Prostate gland (tissue), 2 donors: ENCODE results near the gene FAIM2. TPM values are rescaled to one million over a fixed set of nuclear protein-coding genes. Genes with fewer than 3 reads are reported as not detected.

Experiments
- DNase-seq: peaks from one replicate; pipeline ENCODE4 v3.0.0-alpha.2; 2019; ENCODE audit warnings: low spot score
- H3K27ac ChIP-seq, 2 donors: fragments of 200-600 bp; sonication (generic); 2 replicates each; pipeline ENCODE4 v1.5.1; 2017 to 2019
- H3K27me3 ChIP-seq: fragments of 200-600 bp; sonication (generic); replicated peaks from 2 replicates; pipeline ENCODE4 v1.5.1; 2019; ENCODE audit not compliant: insufficient read depth
- H3K36me3 ChIP-seq, 2 donors: fragments of 200-600 bp; sonication (generic); 1 replicate in 1 of 2; 2 replicates in 1 of 2; pipeline versions ENCODE4 v1.5.1 to v1.8.1; 2017 to 2019
- H3K4me1 ChIP-seq: fragments of 200-600 bp; sonication (generic); replicated peaks from 2 replicates; pipeline ENCODE4 v1.5.1; 2019
- H3K4me3 ChIP-seq, 2 donors: fragments of 200-600 bp; sonication (generic); 2 replicates each; pipeline ENCODE4 v1.5.1; 2017 to 2019
- H3K9me3 ChIP-seq: fragments of 200-600 bp; sonication (generic); 2 replicates; pipeline ENCODE4 v1.5.1; 2017
- CTCF ChIP-seq, 4 experiments: fragments of 200-600 bp in 2 of 4; fragments of 450-650 bp in 2 of 4; sonication (generic) in 2 of 4; IDR thresholded peaks; 1 replicate in 3 of 4; 2 replicates in 1 of 4; pipeline ENCODE4 v1.5.1; 2016 to 2019; ENCODE audit warnings: antibody characterized with exemption in 4 of 4, mild to moderate bottlenecking in 2 of 4, moderate library complexity in 2 of 4
- POLR2A ChIP-seq: fragments of 450-650 bp; IDR thresholded peaks from one replicate; pipeline ENCODE4 v1.6.1; 2016; ENCODE audit warnings: antibody characterized with exemption, mild to moderate bottlenecking
- POLR2AphosphoS5 ChIP-seq: sonication (generic); formaldehyde crosslinking; IDR thresholded peaks from one replicate; pipeline ENCODE4 v1.6.1; 2017; ENCODE audit warnings: antibody characterized with exemption
- WGBS: methylation state at CpG from one replicate; pipeline ENCODE4 v1.1.5; 2018; 5-methylcytosine and 5-hydroxymethylcytosine counted together
- intact Hi-C: fragments of 100-400 bp; cut with DNase I; formaldehyde crosslinking; loops from one replicate; pipeline ENCODE4 v1.14.2; 2022
- total RNA-seq, 2 donors: library from RNA; depleted of rRNA; stranded (reverse); fragments of >200 nt; gene quantifications; one replicate each; pipeline ENCODE4 v1.1.0, GENCODE V29; 2016

FAIM2 gene
- total RNA-seq, 2 donors from 2014 or later: 2.8 to 12.0 TPM

DNA sequence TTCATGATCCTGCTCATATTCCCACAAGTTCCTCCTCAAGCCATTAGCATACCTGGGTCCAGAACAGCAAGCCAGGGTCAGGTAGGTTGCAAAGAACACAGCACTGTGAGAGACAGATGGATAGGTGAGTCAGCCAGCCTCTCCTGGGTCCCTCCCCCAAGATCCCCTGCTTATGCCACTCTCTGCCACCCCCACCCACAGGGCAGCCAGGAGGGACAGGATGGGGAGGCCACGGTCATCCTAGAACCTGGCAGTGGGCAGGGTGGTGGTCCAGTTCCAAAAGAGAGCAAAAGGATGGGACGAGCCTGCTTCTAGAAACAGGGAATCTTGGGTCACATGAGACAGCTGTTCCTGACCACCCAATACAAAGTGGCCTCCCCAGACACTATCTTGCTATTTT, 12.7 kb downstream of the FAIM2 start:
- no peak for TF ChIP-seq CTCF (IDR thresholded peaks at IDR 0.05)
- no peak for TF ChIP-seq POLR2A
- TF ChIP-seq POLR2AphosphoS5: no peak
- peaks cover 6% of the 10 kb centered on the region for H3K4me1 ChIP-seq
- no peaks in the 10 kb centered on the region for H3K36me3 ChIP-seq
- H3K27me3 ChIP-seq: no peaks in the 10 kb centered on the region
- no peak for DNase-seq
- no peak overlapping the region for H3K4me3 ChIP-seq
- 53% methylated on average over 2 of the region's 2 CpGs for WGBS
- intact Hi-C loops: no loop called here
- no peaks in the 10 kb centered on the region for H3K9me3 ChIP-seq
- H3K27ac ChIP-seq: no peak overlapping the region

DNA sequence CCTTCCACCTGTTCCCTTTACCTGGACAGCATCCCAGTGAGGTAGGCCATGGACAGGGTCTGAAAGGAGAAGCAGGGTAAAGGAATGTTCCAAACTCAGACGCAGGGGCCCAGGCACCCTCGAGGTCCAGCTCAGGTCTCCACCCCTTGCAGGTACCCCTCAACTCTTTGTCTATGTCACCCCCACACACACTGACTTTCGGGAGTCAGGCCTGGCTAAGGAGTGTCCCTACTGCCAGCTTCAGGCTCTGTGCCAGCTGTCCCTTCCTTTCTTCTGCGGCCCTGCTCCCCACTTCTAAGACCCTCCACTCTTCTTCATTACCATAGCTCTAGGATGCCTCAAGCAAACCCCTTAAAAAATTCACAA, 13.6 kb downstream of the FAIM2 start:
- no peaks in the 10 kb centered on the region for H3K36me3 ChIP-seq
- TF ChIP-seq POLR2AphosphoS5 (no peak), CTCF (IDR thresholded peaks at IDR 0.05) (no peak), POLR2A (no peak)
- H3K27me3 ChIP-seq: no peaks in the 10 kb centered on the region
- DNase-seq: no peak
- 75% methylated on average over 4 of the region's 4 CpGs for WGBS
- H3K27ac ChIP-seq: no peak overlapping the region
- intact Hi-C loops: no loop called here
- H3K4me3 ChIP-seq: no peak overlapping the region
- peaks cover 6% of the 10 kb centered on the region for H3K4me1 ChIP-seq
- H3K9me3 ChIP-seq: no peaks in the 10 kb centered on the region

GRCh38 chr12:49889361-49890095, 14.2 kb downstream of the FAIM2 start:
- Histone ChIP-seq H3K27me3 (no peaks in the 10 kb centered on the region), H3K36me3 (no peaks in the 10 kb centered on the region), H3K27ac (peak overlapping the region in 1 of 2 donors; percentile 30), H3K4me1 (peaks cover 6% of the 10 kb centered on the region), H3K9me3 (no peaks in the 10 kb centered on the region), H3K4me3 (no peak overlapping the region)
- 87% methylated on average over 10 of the region's 10 CpGs for WGBS
- intact Hi-C loops: no loop called here
- DNase-seq: no peak
- TF ChIP-seq POLR2A (no peak), POLR2AphosphoS5 (no peak), CTCF (IDR thresholded peaks at IDR 0.05) (no peak)

- intact Hi-C loops: no loop called here
- peak overlapping the region; percentile 54 to 71 for H3K27ac ChIP-seq
- H3K4me3 ChIP-seq: no peak overlapping the region
- H3K27me3 ChIP-seq: no peaks in the 10 kb centered on the region
- WGBS: 45% methylated on average over 13 of the region's 13 CpGs
- H3K36me3 ChIP-seq: no peaks in the 10 kb centered on the region
- no peaks in the 10 kb centered on the region for H3K9me3 ChIP-seq
- DNase-seq: peak; percentile 63
- no peak for TF ChIP-seq POLR2A
- peak; percentile 31 for TF ChIP-seq POLR2AphosphoS5
- TF ChIP-seq CTCF (IDR thresholded peaks at IDR 0.05): peak in 1 of 4 experiments; percentile 29
- H3K4me1 ChIP-seq: peaks cover 6% of the 10 kb centered on the region
These were observed 15.1 kb downstream of the FAIM2 start for GRCh38 chr12:49888461-49889151.
